HCT116 (cell line): ENCODE data around the gene BLNK. TPM values are rescaled to one million over a fixed set of nuclear protein-coding genes. Genes with fewer than 3 reads are reported as not detected.

Experiments used
- ATAC-seq: fragments of 200-7000 bp; cut with Tn5 transposase; 2 replicates; pipeline ENCODE4 v1.9.1; 2020; ENCODE audit warnings: mild to moderate bottlenecking, moderate library complexity
- BruUV-seq: library from RNA; stranded (reverse); fragments of 400-500 nt; replicated peaks from 2 replicates; lab custom pipeline; 2021; lab: Mats Ljungman, UMichigan
- CTCF ChIA-PET: fragments of 300-600 bp; sonication (Branson Sonifier 250); formaldehyde crosslinking; loops from one replicate; lab custom pipeline; 2021; ENCODE audit warnings: antibody characterized with exemption; lab: Charles Lee
- POLR2A ChIA-PET: fragments of 300-600, 350-600 bp; sonication (Branson Sonifier 250); formaldehyde crosslinking; loops from one replicate; lab custom pipeline; 2021; ENCODE audit warnings: antibody characterized with exemption; lab: Charles Lee
- RAD21 ChIA-PET, 2 experiments: fragments of 300-600 bp; sonication (Branson Sonifier 250); formaldehyde crosslinking; loops; one replicate each; lab custom pipeline; 2023; ENCODE audit warnings: low total read pairs in 2 of 2; ENCODE audit not compliant: uncharacterized antibody in 2 of 2, unreplicated experiment in 2 of 2, low non-redundant PET in 1 of 2; lab: Charles Lee
- DNase-seq: peaks from one replicate; pipeline ENCODE4 v3.0.0-alpha.2; 2010; ENCODE audit warnings: low read depth, low spot score
- H2AFZ ChIP-seq: fragments of 200-600 bp; shearing (Covaris generic), sonication (generic); 2 replicates; pipeline ENCODE4 v1.6.1; 2017; ENCODE audit warnings: low read depth, mixed run types, mixed read lengths, antibody characterized with exemption, low read length; ENCODE audit not compliant: poor library complexity, severe bottlenecking
- H3K27ac ChIP-seq: 2 replicates; pipeline ENCODE4 v1.5.1; 2012; ENCODE audit warnings: low read depth, low read length
- H3K27me3 ChIP-seq: fragments of 200-600 bp; sonication (generic); 2 replicates; pipeline ENCODE4 v1.6.1; 2016; ENCODE audit warnings: mixed run types, low read length, mixed read lengths; ENCODE audit not compliant: insufficient read depth
- H3K36me3 ChIP-seq, 2 experiments: fragments of 200-500 bp in 1 of 2; fragments of 200-600 bp in 1 of 2; sonication (Bioruptor generic) in 1 of 2; sonication (generic) in 1 of 2; 2 replicates each; pipeline versions ENCODE4 v1.5.1 to v1.6.1; 2014 to 2016; ENCODE audit warnings: low read length in 2 of 2, inconsistent platforms in 1 of 2, mixed read lengths in 1 of 2, mixed run types in 1 of 2; ENCODE audit not compliant: insufficient read depth in 2 of 2, control insufficient read depth in 1 of 2
- H3K4me1 ChIP-seq, 2 experiments: fragments of 200-600 bp in 1 of 2; sonication (generic) in 1 of 2; 2 replicates each; pipeline versions ENCODE4 v1.5.1 to v1.6.1; 2012 to 2017; ENCODE audit warnings: low read length in 2 of 2, inconsistent platforms in 1 of 2, mild to moderate bottlenecking in 1 of 2, mixed read lengths in 1 of 2, mixed run types in 1 of 2, moderate library complexity in 1 of 2; ENCODE audit not compliant: insufficient read depth in 2 of 2, control insufficient read depth in 1 of 2
- H3K4me2 ChIP-seq: fragments of 200-600 bp; sonication (generic); 2 replicates; pipeline ENCODE4 v1.6.1; 2017; ENCODE audit warnings: mixed run types, low read length, mixed read lengths
- H3K4me3 ChIP-seq, 2 experiments: fragments of 200-600 bp in 1 of 2; sonication (generic) in 1 of 2; replicated peaks in 1 of 2; 2 replicates each; pipeline ENCODE4 v1.5.1; 2011 to 2016; ENCODE audit warnings: low read length in 2 of 2, control low read depth in 1 of 2, low read depth in 1 of 2, mild to moderate bottlenecking in 1 of 2, mixed read lengths in 1 of 2, mixed run types in 1 of 2
- H3K79me2 ChIP-seq: fragments of 200-600 bp; sonication (generic); 2 replicates; pipeline ENCODE4 v1.6.1; 2017; ENCODE audit warnings: mild to moderate bottlenecking, mixed run types, low read length, moderate library complexity, mixed read lengths; ENCODE audit not compliant: insufficient read depth
- H3K9ac ChIP-seq: fragments of 200-600 bp; sonication (generic); 2 replicates; pipeline ENCODE4 v1.6.1; 2016; ENCODE audit warnings: low read length, mixed read lengths
- H3K9me2 ChIP-seq: fragments of 200-600 bp; sonication (generic), shearing (Covaris generic); 2 replicates; pipeline ENCODE4 v1.6.1; 2017; ENCODE audit warnings: mixed run types, mild to moderate bottlenecking, moderate library complexity; ENCODE audit not compliant: insufficient read depth
- H3K9me3 ChIP-seq, 2 experiments: fragments of 200-500 bp in 1 of 2; fragments of 200-600 bp in 1 of 2; sonication (Bioruptor generic) in 1 of 2; sonication (generic) in 1 of 2; 2 replicates each; pipeline ENCODE4 v1.6.1; 2014 to 2017; ENCODE audit warnings: low read length in 2 of 2, mixed read lengths in 2 of 2, inconsistent platforms in 1 of 2, low read depth in 1 of 2, mild to moderate bottlenecking in 1 of 2, mixed run types in 1 of 2, moderate library complexity in 1 of 2; ENCODE audit not compliant: control insufficient read depth in 1 of 2, insufficient read depth in 1 of 2
- H4K20me1 ChIP-seq: fragments of 200-600 bp; sonication (generic), shearing (Covaris generic); 2 replicates; pipeline ENCODE4 v1.6.1; 2017; ENCODE audit warnings: mixed run types, mild to moderate bottlenecking, moderate library complexity; ENCODE audit not compliant: insufficient read depth
- CEBPB ChIP-seq: IDR thresholded peaks from 2 replicates; pipeline ENCODE4 v1.6.1; 2012; ENCODE audit warnings: low read depth
- ELF1 ChIP-seq: IDR thresholded peaks from 2 replicates; pipeline ENCODE4 v1.6.1; 2012; ENCODE audit warnings: low read depth, borderline replicate concordance
- FOSL1 ChIP-seq: IDR thresholded peaks from 2 replicates; pipeline ENCODE4 v1.6.1; 2012; ENCODE audit warnings: low read depth
- POLR2A ChIP-seq: IDR thresholded peaks from 2 replicates; pipeline ENCODE4 v1.7.0; 2011; ENCODE audit warnings: borderline replicate concordance; ENCODE audit not compliant: insufficient read depth, insufficient read length; ENCODE audit errors: extremely low read depth
- POLR2AphosphoS5 ChIP-seq: IDR thresholded peaks from 2 replicates; pipeline ENCODE4 v1.6.1; 2011; ENCODE audit warnings: mild to moderate bottlenecking, low read depth, low read length, moderate library complexity
- RAD21 ChIP-seq: IDR thresholded peaks from 2 replicates; pipeline ENCODE4 v1.6.1; 2012; ENCODE audit warnings: low read depth, mild to moderate bottlenecking
- ZFX ChIP-seq: fragments of 450-650 bp; IDR thresholded peaks from 2 replicates; pipeline ENCODE4 v1.6.1; 2017
- intact Hi-C: fragments of 100-400 bp; cut with micrococcal nuclease; formaldehyde crosslinking; loops from 2 replicates; pipeline ENCODE4 v1.10.0; 2022
- total RNA-seq: library from RNA; stranded (reverse); gene quantifications from one replicate; pipeline ENCODE4 v1.2.1, GENCODE V29; 2021; ENCODE audit not compliant: unreplicated experiment
- TF ChIP-seq, protein P1 (sequence below): IDR thresholded peaks from 2 replicates; pipeline ENCODE4 v1.6.1; 2012
- TF ChIP-seq, protein P2 (sequence below): IDR thresholded peaks from 2 replicates; pipeline ENCODE4 v1.6.1; 2012; ENCODE audit warnings: low read depth
- TF ChIP-seq, protein P3 (sequence below): IDR thresholded peaks from 2 replicates; pipeline ENCODE4 v1.6.1; 2012

The BLNK gene
- total RNA-seq, 1 experiment from 2014 or later = 0.59 TPM

DNA sequence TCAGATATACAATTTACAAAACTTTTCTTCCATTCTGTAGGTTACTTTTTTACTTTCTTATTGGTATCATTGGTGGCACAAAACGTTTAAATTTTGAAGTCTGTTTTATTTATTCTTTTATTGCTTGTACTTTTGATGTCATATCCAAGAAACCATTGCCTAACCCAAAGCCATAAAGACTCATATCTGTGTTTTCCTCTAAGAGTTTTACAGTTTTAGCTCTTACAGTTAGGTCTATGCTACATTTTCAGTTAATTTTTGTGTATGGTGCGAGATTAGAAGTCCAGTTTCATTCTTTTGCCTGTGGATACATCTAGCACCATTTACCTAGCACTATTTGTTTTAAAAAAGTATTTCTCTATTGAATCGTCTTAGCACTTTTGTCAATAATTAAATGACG lies 53.7 kb downstream of the BLNK start:
- no peak for ATAC-seq
- Histone ChIP-seq H3K27me3 (no peaks in the 10 kb centered on the region), H3K27ac (no peak overlapping the region), H3K36me3 (no peaks in the 10 kb centered on the region), H3K4me2 (no peak overlapping the region)
- CTCF ChIA-PET = no interaction called here
- TF ChIP-seq FOSL1 = no peak
- TF ChIP-seq, all 23 proteins: peak for 0
- H3K79me2 ChIP-seq = no peaks in the 10 kb centered on the region
- H3K9me3 ChIP-seq = no peaks in the 10 kb centered on the region
- no peak for DNase-seq
- no peaks in the 10 kb centered on the region for H3K4me1 ChIP-seq
- H3K9me2 ChIP-seq = no peaks in the 10 kb centered on the region
- intact Hi-C loops = no loop called here
- BruUV-seq = no TSS peak
- no peak overlapping the region for H2AFZ ChIP-seq
- ChIA-PET RAD21 (no interaction called here), POLR2A (no interaction called here)
- no peak overlapping the region for H3K9ac ChIP-seq
- H4K20me1 ChIP-seq = no peaks in the 10 kb centered on the region
- H3K4me3 ChIP-seq = no peak overlapping the region

DNA sequence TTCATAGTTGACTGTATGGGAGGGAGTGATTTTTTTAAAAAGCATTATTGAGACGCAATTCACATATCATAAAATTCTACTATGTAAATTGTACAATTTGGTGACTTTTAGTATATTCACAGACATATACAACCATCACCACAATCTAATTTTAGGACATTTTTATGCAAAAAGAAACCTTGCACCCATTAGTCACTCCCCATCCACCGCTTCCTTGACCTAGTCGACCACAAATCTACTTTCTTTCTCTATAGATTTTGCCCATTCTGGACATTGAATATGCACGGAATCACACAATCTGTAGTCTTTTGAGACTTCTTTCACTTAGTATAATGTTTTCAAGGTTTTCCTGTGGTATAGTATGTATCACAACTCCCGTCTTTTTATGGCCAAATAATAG lies 54.6 kb downstream of the BLNK start:
- Histone ChIP-seq H3K4me1 (no peaks in the 10 kb centered on the region), H3K9me3 (no peaks in the 10 kb centered on the region), H3K9ac (no peak overlapping the region), H3K27me3 (no peaks in the 10 kb centered on the region), H3K36me3 (no peaks in the 10 kb centered on the region), H3K79me2 (no peaks in the 10 kb centered on the region), H4K20me1 (no peaks in the 10 kb centered on the region), H3K27ac (no peak overlapping the region), H3K4me2 (no peak overlapping the region), H3K4me3 (no peak overlapping the region), H3K9me2 (no peaks in the 10 kb centered on the region)
- RAD21 ChIA-PET = no interaction called here
- BruUV-seq = no TSS peak
- DNase-seq = no peak
- POLR2A ChIA-PET = no interaction called here
- CTCF ChIA-PET = no interaction called here
- intact Hi-C loops = no loop called here
- no peak for TF ChIP-seq POLR2AphosphoS5
- TF ChIP-seq ZFX = no peak
- TF ChIP-seq, protein P1, sequence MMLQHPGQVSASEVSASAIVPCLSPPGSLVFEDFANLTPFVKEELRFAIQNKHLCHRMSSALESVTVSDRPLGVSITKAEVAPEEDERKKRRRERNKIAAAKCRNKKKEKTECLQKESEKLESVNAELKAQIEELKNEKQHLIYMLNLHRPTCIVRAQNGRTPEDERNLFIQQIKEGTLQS = no peak
- no peak for TF ChIP-seq ELF1
- TF ChIP-seq POLR2A = no peak
- TF ChIP-seq, protein P2, sequence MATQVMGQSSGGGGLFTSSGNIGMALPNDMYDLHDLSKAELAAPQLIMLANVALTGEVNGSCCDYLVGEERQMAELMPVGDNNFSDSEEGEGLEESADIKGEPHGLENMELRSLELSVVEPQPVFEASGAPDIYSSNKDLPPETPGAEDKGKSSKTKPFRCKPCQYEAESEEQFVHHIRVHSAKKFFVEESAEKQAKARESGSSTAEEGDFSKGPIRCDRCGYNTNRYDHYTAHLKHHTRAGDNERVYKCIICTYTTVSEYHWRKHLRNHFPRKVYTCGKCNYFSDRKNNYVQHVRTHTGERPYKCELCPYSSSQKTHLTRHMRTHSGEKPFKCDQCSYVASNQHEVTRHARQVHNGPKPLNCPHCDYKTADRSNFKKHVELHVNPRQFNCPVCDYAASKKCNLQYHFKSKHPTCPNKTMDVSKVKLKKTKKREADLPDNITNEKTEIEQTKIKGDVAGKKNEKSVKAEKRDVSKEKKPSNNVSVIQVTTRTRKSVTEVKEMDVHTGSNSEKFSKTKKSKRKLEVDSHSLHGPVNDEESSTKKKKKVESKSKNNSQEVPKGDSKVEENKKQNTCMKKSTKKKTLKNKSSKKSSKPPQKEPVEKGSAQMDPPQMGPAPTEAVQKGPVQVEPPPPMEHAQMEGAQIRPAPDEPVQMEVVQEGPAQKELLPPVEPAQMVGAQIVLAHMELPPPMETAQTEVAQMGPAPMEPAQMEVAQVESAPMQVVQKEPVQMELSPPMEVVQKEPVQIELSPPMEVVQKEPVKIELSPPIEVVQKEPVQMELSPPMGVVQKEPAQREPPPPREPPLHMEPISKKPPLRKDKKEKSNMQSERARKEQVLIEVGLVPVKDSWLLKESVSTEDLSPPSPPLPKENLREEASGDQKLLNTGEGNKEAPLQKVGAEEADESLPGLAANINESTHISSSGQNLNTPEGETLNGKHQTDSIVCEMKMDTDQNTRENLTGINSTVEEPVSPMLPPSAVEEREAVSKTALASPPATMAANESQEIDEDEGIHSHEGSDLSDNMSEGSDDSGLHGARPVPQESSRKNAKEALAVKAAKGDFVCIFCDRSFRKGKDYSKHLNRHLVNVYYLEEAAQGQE = no peak
- TF ChIP-seq CEBPB = no peak
- TF ChIP-seq, protein P3, sequence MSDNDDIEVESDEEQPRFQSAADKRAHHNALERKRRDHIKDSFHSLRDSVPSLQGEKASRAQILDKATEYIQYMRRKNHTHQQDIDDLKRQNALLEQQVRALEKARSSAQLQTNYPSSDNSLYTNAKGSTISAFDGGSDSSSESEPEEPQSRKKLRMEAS = no peak
- no peak for TF ChIP-seq RAD21
- TF ChIP-seq, all 23 proteins: peak for 0
- no peak for ATAC-seq
- no peak overlapping the region for H2AFZ ChIP-seq
